Activated CD4-positive, alpha-beta T cell treated with anti-CD3 and anti-CD28 coated beads for 48 hours (primary cell): ENCODE results near the gene ALG3.

Experiments
- DNase-seq: peaks from one replicate; pipeline ENCODE4 v3.0.0-alpha.2; 2020

The ALG3 gene

DNA sequence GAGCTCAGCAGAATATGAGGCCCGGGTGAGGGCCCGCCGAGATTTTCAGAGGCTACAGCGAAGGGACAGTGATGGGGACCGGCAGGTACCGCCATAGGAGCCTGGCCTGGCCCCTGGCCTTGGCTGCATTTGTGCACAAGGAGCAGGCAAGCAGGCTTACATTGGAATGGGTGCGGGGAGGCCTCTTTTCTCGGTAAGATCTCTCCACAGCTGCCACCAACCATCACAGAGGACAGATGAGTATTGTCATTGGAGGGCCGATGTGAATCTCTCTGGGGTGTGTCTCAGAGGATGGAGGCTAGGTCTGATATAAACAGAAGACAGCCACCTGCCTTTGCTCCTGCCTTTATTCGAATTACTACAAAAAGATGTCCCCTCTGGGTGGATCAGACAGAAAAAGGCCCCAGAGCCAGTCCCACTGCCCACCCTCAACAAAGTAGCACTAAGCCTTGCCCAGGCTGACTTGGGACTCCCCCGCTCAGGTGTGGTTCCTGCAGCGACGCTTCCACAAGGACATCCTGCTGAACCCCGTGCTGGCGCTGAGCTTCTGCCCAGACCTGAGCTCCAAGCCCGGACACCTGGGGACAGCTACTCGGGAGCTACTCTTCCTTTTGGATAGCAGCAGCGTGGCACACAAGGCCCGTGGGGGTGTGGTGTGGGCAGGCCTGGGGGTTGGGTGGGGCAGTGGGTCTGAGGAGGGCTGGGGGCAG lies 13.9 kb downstream of the ALG3 start:
- DNase-seq = no peak

DNA sequence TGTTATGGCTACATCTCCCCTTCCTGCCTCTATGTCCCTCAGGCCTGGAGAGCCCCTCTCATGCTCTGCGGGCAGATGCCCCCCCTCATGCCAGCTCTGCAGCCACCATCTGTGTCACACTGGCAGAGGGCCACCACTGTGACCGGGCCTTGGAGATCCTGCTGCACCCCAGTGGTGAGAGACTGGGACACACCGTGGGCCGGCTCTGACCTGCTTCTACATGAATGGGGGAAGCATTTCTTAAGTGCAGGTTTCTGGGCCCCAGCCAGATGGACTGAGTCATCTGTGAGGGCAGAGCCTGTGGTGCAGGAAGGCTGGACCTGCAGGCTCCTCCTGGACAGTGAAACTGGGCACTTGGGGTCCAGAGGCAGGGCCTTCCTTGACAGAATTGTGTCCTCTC lies 14.5 kb downstream of the ALG3 start:
- no peak for DNase-seq

DNA sequence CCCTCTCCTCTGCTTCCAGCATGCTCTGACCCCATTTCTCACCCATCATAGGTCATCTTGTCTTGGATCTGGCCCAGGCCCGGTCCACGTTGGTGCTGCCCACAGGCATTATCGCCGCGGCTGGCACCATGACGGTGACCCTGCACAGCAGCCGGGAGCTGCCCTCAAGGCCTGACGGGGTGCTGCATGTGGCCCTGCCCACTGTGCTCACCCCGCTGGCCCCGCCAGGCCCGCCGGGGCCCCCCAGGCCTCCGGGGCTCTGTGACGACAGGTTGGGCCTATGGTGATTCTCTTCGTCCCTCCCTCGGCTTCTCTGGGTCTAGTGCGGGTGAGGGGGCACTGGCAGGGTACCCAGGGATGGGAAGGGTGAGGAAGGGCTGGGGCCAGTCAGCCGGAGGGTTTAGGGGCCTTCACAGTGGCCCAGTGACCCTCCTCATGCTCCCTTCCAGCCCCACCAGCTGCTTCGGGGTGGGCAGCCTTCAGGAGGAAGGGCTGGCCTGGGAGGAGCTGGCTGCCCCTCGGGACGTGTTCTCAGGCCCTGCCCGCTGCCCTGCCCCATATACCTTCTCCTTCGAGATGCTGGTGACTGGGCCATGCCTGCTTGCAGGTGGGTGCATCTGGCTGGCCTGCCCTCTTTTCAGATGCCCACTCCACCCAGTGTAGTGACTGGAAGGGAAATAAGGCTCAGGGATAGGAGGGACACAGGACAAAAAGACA lies 15.5 kb downstream of the ALG3 start:
- DNase-seq = no peak

DNA sequence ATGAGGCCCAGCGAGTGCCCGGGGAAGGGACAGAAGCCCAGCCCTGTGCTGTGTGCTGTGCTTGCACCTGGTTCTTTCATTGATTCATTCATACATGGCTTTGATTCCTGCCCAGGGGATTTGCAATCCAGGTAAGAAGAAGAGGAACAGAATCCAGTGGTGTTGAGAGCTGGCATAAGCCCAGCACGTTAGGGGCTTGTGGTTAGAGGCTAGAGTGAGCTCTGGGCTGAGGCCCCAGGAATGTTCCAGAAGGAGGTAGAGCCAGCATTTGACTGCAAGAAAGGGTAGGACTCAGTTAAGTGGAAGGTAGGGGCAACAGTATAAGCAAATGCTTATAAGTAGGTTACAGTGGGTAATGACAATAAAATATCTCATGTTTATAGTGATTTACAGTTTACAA lies 17.1 kb downstream of the ALG3 start:
- no peak for DNase-seq

DNA sequence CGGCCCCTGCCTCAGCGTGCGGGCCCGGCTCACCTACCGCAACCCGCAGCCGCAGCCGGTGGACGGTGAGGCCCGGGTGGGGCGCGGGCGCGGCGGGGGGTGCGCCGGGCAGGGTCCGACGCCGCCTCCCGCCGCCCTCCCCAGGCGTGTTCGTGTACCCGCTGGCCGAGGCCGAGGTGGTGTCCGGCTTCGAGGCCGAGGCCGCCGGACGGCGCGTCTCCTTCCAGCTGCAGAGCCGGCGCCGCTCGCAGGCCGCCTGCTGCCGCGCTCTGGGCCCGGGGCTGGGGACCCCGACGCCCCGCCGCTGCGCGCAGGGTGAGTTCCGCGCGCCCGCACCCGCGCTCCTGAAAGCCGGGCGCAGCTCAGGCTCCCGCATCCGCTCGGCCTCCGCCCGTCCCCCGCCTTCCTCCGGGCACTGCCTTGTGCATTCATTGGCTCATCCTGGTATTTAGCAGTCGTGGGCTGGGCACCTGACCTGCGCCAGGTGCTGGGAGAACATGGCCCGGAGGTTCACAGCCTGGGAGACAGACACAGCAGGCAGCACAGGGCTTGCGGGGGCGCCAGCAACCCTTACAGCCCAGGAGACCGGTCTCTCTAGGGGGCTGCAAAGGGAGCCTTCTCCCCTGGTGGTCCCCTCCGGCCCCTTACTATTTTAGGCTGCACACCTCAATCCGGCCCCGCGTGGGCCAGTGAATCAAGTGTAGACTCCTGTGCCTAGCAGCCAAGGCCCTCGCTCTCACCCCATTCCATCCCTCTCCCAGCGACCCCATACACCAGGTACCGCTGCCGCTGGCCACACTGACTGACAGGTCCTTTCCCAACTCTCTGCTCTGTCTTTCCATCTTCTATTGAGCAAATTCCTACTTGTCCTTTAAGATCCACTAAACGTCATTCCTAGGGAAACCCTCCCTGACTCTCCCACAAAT lies 17.9 kb downstream of the ALG3 start:
- DNase-seq = no peak

DNA sequence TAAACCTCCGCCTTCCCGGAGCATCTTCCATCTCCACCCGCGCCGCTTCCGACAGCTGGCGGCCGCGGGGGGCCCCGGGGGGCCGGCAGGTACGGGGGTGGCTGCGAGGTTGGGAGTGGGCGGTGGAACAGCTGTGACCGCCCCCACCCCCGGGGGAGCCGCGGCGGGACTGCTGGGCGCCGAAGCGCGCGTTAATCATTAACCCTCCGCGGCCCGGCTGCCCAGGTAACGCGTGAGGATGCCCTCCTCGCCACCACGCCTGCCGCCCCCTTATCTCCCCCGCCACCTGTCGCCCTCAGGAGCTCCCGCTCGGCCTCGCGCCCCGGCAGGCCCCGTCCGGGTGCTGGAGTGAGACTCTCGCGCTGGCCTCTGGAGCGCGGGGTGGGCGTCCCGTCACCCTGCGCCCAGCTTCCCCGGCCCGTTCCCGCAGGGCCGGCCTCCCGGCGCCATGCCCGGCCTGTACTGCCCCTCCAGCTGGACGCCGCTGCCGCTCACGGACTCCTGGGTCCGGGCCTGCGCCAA lies 18.6 kb downstream of the ALG3 start:
- no peak for DNase-seq

DNA sequence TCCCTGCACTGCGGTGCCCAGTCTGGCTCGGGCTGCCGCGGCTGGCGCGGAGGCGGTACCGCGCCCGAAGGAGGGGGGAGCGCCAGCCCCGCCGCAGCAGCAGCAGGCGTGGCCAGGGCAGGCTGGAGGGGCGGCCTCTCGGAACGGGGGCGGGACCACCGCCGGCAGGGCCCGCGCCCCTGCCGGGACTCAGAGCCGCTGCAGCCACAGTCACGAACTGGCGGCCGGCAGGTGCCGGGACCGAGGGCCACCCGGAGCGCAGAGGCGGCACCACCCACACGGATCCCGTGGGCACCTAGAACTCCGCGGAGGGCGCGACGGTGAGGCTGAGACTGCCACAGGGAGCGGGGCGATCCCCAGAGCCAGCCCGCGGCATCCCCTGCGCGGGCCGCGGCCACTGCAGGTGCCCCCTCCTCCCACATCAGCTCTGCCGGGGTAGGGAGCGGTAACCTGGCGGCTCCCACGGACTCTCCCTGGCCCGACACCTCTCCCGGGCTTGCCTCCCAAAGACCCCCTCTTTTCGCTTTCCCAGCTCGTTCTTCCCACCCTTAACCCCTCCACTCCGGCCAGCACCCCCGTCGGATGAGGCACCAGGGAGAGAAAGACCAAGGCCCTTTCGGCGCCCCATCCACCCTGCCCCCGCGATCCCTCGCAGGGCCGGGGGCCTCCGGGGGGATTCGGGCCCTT lies 19.2 kb downstream of the ALG3 start, which contains the start of gene VWA5B2:
Gene VWA5B2, plus strand, starts transcription at position 192 of the 687 bp plus-strand sequence. CDS start 944 bp downstream, outside the sequence.
- DNase-seq = peak; percentile 74

DNA sequence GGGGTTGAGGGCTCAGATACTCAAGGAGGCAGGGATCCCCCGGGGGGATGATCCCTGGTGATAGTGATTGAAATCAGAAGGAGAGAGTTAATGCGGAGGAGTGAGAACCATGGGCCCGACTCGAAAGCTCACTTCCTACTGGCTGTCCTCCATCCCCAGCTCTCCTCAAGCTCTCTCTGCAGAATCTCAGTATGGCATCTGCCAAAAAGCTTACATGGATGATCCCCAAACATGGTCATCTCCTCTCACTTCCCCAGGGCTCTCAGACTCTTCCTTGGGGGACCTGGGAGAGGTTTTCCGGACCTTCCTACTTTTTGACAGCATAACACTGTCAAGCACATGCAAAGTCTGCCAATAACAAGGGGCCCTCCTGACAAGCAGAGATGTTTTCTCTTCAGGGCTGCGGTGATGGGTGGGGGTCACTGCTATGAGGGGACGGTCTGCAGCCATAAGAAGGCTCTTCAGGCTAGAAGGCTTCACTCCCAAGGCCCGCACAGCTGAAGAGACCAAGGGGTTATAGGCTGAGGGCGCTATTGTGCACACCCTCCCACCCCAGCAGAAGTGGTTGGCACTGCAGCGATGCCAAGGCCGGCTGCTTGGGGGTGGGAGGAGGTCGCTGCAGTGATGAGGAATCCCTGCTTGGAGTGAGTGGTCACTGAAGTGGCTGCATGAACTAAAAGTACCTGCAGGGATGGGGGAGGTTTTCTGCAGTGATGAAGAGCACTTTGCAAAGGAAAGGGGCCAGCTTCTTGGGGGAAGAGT lies 20.2 kb downstream of the ALG3 start:
- DNase-seq = no peak

DNA sequence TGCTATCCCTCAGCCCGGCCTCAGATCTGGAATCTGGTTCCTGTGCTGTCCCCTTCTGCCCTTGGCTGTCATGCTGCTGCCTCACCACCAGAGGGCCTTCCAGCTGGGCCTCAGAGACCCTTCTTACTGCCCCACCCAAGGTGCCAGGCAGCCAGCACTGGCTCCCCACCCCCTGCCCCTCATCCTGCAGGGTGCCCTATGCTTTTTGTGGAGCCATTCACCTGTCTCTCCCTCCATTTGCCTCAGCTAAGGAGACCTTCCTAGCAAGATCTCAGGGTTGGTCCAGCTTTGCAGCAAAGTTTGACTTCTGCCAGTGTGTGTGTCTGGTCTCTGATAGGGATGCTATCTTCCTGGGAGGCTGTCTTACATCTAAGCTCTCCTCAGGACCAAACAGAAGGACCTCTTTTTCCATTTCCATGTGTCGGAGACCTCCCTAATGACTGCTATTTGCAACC lies 21.3 kb downstream of the ALG3 start:
- DNase-seq = peak; percentile 65

DNA sequence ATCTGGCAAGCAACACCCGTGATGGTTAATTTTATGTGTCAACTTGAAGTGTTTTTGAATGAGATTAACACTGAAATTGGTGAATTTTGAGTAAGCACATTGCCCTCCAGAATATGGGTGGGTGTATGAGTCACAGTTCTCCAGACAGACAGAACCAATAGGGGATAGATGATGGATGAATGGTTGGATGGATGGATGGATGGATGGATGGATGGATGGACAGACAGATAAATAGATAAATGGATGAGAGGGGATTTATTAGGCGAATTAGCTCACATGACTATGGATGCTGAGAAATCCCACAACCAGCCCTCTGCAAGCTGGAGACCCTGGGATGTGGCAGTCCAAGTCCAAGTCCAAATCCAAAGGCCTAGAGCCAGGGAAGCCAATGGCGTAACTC lies 24.8 kb downstream of the ALG3 start:
- no peak for DNase-seq

DNA sequence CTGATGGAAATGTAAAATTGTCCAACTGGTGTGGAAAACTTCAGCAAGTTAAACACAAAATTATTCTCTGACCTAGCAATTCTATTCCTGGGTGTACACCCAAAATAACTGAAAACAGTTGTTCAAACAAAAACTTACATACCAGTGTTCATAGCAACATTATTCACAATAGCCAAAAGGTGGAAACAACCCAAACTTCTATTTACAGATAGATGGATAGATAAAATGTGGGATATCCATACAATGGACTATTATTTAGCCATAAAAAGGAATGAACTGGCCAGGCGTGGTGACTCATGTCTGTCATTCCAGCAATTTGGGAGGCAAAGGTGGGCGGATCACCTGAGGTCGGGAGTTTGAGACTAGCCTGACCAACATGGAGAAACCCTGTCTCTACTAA lies 26.2 kb downstream of the ALG3 start:
- no peak for DNase-seq

DNA sequence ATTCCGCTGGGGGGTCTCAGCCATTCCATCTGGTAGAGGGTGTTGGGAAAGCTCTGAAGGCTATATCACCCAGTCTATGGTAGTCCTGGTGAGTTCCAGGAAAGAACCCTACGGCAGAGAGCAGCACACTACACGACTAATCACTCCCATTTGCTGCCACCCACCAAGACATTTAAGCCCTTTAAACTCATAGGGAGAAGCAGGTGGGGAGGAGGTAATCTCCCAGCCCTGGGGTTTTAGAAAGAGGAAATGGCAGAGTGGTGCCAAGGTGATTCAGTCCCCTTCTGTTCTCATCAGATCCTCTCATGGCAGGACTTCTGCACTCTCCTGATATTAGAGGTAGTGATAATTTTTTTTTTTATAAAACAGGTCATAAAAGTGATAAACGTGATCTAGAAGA lies 29.9 kb downstream of the ALG3 start:
- no peak for DNase-seq

DNA sequence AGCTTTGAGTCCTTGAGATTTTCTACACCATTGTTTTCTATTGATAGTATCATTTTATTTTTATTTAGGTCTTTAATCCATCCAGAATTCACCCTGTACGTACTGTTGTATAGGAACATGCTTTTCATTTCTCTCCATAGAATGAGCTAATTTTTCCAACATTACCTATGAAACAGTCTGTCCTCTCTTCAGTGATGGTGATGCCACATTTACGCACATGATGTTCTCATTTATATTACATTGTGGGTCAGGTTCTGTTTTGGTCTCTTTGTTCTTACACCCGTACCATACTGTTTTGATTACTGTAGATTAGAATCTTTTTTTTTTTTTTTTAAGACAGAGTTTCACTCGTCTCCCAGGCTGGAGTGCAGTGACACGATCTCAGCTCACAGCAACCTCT lies 37.0 kb downstream of the ALG3 start:
- DNase-seq = no peak

DNA sequence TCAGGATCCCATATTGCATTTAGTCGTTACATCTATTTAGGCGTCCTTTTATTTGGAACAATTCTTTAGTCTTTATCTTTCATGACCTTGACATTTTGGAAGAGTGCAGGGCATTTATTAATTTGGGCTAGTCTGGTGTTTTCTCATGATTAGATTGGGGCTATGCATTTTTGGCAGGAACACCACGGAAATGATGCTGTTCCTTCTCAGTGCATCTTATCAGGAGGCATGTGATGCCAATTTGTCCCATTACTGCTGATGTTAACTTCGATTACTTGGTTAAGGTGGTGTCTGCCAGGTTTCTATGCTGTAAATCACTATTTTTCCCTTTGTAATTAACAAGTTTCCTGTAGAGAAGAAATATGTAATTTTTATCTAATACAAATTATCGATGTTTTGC lies 37.5 kb downstream of the ALG3 start:
- DNase-seq = no peak

DNA sequence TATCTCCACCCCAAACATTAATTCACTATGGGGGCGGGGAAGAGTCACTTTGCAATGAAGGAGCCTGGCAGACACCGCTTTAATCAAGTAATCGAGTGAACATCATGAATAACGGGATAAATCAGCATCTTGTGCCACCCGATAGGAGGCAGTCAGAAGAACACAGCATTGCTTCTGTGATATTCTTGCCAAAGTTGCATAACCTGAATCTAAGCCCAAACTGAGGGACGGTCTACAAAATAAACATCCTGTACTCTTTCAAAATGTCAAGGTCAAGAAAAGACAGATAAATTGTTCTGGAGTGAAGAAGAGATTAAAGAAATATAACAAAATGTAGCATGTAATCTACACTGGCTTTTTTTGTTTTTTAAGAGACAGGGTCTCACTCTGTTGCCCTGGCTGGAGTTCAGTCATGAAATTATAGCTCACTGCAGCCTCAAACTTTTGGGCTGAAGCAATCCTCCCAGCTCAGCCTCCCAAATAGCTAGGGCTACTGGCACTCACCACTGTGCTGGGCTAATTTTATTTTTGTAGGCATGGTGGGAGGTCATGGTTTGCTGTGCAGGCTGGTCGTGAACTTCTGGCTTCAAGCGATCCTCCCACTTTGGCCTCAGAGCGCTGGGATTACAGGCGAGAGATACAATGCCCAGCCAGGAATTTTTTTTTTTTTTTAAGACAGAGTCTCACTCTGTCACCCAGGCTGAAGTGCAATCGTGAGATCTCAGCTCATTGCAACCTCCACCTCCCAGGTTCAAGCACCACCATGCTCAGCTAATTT lies 39.4 kb downstream of the ALG3 start:
- no peak for DNase-seq

DNA sequence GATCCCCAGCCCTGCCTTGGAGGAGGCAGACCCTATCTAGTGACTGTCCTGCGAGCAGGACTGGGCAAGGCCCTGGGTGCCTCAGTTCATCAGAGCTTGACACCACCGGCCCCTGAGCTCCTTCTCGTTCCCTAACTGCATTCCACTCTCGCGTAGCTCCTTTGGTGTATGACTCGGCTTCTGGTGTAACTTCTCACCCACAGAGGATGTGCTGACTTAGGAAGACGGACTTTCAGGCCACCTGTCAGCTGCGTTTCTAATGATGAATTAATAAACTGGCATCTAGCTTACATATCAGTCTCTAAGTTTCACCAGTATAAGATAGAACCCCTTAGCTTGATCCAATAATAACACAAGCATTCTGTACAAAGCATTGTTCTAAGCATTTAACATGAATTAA lies 45.2 kb downstream of the ALG3 start:
- no peak for DNase-seq

DNA sequence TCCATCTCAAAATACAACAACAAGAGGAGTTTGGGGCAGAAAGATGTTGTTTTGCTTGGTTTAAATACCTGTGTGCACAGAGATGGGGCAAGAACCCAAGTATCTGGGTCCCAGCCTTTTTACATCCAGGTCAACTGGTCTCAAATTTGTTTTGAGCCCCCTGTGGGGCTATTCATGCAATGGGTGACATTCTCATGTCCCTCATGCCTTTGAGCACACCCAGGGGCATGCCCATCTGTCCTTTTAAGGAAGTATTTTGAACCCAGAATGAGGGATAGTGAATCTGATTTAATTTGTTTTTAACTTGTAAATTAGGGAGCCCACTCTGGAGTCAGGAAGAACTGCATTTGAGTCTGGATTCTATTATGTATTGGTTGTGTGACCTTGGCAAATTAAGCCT lies 47.9 kb downstream of the ALG3 start:
- DNase-seq = no peak

DNA sequence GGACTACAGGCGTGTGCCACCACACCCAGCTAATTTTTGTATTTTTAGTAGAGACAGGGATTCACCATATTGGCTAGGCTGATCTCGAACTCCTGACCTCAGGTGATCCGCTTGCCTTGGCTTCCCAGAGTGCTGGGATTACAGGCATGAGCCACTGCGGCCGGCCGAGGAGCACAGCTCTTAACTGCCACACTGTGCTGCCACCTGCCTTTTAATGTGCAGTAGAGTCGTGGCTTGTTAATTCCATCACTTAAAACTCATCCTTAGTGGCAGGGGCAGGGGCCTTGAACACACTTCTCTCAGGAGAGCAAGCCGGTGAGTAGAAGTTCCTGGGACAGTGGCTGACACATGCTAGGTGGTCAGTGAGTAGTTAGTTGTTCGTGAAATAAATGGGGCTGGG lies 50.3 kb downstream of the ALG3 start:
- DNase-seq = no peak

DNA sequence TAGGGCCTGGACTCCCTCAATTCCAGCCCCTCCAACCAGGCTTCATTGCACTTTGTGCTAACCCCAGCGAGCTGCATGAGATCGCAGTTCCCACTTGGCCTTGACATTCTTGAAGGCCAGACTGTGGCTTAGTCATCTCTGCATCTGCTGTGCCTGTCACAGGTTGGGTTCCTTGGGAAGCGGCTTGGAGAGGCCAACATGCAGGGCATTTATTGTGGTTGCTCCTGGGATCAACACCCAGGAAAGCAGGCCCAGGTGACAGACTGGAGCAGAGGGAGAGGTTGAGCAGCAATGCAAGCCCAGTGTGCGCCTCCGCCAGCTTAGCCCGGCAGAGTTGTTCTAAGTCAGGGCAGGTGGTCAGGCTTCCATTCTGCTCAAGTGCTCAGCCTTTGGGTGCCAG lies 52.2 kb downstream of the ALG3 start:
- no peak for DNase-seq

DNA sequence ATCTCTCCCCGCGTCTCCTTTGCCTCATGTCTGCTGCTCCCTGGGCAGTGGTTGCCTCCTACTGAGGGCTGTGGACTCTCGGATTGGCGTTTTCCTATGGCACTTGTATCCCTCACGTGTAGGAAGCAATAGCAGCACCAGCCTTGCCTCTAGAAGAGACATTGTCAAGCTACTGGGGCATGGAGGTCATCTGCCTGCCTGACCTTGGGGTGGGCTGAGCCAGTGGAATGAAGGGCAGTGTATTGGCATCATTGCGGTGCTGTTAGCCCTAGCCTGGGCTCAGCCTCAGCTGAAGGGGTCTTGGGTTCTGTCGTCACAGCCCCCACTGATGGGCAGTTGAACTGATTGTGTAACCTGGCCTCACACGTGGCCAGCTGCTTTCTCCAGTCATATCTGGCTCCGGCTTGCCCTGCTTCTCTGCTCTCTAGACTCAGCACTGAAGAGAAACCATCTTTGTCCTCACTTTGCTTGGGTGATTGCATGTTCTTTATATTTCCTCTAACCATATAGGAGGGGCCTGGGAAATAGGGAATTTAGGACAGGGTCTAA lies 54.7 kb downstream of the ALG3 start:
- no peak for DNase-seq

DNA sequence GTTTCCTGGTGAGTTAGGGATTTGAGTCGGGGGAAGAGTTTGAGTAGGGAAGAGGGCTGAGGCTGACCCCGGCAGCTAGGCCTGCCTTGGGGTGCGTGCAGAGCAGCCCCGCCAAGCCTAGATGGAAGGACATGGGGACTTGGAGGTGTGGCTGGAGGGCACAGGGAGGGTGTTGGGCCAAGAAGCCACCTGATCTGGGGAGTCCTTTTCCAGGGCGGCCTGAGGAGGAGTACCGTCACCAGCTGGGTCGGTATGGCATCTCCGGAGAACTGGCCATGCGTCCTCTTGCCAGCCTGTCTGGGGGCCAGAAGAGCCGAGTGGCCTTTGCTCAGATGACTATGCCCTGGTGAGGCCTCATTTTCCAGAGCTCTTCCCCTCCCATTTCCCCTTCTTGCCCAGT lies 55.9 kb downstream of the ALG3 start:
- no peak for DNase-seq
